GM06990 (cell line): ENCODE results near the gene UMODL1.

ENCODE experiments used
- DNase-seq: peaks from one replicate; pipeline ENCODE4 v3.0.0-alpha.2; 2011; ENCODE audit not compliant: insufficient read length; ENCODE audit errors: extremely low read depth
- H3K27me3 ChIP-seq: replicated peaks from 2 replicates; pipeline ENCODE4 v1.6.0; 2011; ENCODE audit warnings: low read length; ENCODE audit not compliant: control insufficient read depth, insufficient read depth
- H3K36me3 ChIP-seq: 2 replicates; pipeline ENCODE4 v1.5.1; 2011; ENCODE audit warnings: low read length; ENCODE audit not compliant: control insufficient read depth, insufficient read depth
- H3K4me3 ChIP-seq: replicated peaks from 2 replicates; pipeline ENCODE4 v1.5.1; 2011; ENCODE audit warnings: low read depth, mild to moderate bottlenecking, control low read depth, low read length
- TF ChIP-seq, protein P1 (sequence below): IDR thresholded peaks from 2 replicates; pipeline ENCODE4 v1.5.1; 2011; ENCODE audit warnings: low read length, control low read depth, mild to moderate bottlenecking, inconsistent platforms; ENCODE audit not compliant: insufficient read depth, poor library complexity, severe bottlenecking

UMODL1 gene

DNA sequence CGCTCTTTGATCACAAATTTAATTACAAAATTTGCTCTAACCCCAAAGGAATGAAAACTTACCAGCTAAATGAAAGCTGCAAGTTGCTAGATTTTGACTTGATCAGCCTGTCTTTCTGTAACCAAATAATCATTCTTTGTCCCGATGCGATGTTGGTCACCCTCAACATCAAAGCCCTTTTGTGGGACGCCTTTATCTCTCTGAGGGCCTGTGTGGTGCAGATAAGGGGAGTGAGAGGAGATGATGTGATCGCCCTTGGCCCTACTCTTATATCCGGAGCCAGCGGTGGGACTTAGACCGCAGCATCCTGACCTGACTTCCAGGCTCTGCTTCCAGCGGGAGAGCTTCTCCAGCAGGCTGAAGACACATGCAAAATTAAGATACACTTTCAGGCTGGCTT lies 19.3 kb upstream of the UMODL1 start:
- Histone ChIP-seq H3K4me3 (no peak overlapping the region), H3K36me3 (no peaks in the 10 kb centered on the region), H3K27me3 (no peaks in the 10 kb centered on the region)
- no peak for DNase-seq
- TF ChIP-seq, protein P1, sequence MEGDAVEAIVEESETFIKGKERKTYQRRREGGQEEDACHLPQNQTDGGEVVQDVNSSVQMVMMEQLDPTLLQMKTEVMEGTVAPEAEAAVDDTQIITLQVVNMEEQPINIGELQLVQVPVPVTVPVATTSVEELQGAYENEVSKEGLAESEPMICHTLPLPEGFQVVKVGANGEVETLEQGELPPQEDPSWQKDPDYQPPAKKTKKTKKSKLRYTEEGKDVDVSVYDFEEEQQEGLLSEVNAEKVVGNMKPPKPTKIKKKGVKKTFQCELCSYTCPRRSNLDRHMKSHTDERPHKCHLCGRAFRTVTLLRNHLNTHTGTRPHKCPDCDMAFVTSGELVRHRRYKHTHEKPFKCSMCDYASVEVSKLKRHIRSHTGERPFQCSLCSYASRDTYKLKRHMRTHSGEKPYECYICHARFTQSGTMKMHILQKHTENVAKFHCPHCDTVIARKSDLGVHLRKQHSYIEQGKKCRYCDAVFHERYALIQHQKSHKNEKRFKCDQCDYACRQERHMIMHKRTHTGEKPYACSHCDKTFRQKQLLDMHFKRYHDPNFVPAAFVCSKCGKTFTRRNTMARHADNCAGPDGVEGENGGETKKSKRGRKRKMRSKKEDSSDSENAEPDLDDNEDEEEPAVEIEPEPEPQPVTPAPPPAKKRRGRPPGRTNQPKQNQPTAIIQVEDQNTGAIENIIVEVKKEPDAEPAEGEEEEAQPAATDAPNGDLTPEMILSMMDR, result no peak

DNA sequence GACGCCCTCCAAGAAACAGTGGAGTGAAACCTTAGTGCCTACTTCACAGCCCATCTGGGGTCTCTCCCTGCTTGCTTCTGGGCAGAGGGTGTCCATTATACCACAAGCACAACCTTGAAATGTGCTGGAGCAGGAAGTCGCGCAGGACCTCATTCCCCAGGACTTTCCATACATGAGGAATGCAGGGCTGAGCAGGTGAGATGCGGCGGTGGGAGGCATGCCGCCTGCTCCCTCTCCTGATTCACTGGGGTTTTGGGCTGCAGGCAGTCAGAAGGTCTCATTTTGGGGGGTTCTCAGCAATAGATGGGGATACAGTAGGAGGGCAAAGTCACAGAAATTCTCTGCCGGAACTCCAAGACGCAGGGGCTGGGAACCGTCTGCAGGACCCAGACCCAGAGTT lies 15.7 kb upstream of the UMODL1 start:
- TF ChIP-seq, protein P1, result no peak
- DNase-seq, result no peak
- Histone ChIP-seq H3K4me3 (no peak overlapping the region), H3K27me3 (no peaks in the 10 kb centered on the region), H3K36me3 (no peaks in the 10 kb centered on the region)

DNA sequence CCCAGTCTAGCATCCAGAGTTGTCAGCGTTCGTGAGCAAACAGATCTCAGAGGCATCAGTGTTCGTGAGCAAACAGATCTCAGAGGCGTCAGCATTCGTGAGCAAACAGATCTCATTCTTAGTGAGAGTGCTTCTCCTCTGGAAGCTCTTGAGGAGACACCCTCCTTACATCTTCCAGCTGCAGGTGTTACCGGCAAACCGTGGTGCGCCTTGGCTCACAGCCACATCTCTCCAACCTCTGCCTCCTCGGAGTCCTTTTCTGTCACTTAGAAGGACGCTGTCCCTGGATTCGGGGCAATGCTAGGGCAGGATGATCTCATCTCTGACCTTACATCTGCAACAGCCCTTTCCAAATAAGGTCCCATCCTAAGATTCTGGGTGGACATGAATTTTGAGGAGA lies 14.6 kb upstream of the UMODL1 start:
- H3K36me3 ChIP-seq, result no peaks in the 10 kb centered on the region
- H3K4me3 ChIP-seq, result no peak overlapping the region
- no peak for DNase-seq
- no peaks in the 10 kb centered on the region for H3K27me3 ChIP-seq
- TF ChIP-seq, protein P1, result no peak

DNA sequence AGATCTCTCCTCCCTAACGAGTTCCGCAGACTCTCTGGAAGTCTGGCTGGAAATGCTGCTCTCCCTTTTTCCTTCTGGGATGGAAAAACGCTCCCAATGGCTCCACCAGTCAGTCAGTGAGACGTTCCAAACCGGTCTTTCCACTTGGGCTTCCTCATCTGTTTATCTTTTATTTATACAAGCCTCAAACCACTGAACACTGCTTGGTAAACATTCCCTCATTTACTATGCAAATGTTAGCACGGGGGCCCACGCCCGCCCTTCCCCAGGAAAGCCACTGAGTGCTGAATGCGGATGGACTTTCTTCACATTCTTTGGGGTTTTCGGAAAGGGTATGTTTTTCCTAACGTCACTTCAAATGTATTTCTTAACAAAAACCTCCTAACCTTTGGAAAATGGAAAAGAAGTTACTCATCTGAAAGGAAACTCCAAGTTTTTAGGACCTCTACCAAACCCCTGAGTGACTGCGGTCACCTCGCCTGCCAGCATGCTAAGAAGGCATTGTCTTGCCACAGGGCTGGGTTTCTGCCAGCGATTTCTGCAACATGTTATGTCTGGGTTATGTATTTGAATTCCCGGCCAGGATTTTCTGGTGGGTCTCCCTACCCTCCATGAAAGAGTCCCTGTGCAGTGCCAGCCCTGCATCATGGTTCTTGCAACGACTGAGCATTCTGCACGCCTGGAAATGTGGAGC lies 14.0 kb upstream of the UMODL1 start:
- no peak overlapping the region for H3K4me3 ChIP-seq
- TF ChIP-seq, protein P1, result no peak
- no peaks in the 10 kb centered on the region for H3K27me3 ChIP-seq
- no peaks in the 10 kb centered on the region for H3K36me3 ChIP-seq
- DNase-seq, result no peak

DNA sequence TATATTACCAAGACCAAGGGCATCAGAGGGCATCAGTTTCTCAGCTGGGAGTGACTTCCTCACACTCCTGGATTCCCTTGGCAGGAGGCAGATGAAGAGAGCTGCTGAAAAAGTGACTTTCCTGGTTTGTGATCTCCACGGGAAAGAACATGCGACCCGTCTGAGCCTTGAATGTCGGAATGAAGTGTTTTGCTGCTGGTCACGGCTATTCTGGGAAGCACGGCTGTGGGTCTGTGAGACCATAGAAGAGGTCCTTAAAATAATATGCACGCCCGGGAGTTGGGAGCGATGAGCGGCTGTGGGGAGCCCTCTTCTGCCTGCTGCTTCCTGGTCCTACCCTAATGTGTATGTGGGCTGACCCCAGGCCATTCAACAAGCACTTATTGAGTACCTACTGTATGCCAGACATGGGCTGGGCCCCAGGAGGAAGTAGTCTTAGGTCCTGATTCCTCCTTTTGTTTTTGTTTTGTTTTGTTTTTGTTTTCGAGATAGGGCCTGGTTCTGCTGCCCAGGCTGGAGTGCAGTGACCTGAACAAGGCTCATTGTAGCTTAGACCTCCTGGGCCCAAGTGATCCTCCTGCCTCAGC lies 13.2 kb upstream of the UMODL1 start:
- no peaks in the 10 kb centered on the region for H3K36me3 ChIP-seq
- TF ChIP-seq, protein P1, result no peak
- H3K4me3 ChIP-seq, result no peak overlapping the region

More for the DNA sequence above, 13.2 kb upstream of the UMODL1 start:
- H3K27me3 ChIP-seq, result no peaks in the 10 kb centered on the region
- DNase-seq, result no peak
